Measurements from ENCODE around the gene FUZ.

DNA sequence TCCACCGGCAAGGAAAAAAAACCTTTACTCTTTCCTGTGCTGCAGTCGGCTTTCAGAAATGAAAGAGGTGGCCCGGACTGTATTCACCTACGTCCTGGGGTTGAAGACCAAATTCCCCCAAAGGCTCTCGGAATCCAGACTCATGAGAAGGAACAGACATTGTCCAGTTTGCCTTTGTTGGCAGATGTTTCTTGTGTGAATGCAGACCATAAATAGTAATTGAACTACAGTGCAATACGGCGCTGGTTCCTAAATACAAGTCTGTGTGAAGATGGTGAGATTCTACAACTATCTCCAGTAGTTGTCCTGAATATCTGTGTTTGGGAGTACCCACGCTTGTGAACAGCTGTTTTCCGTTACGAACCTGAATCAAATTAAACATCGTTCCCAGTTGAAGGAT, 26.6 kb upstream of the FUZ start:
- TF ChIP-seq, protein P1, sequence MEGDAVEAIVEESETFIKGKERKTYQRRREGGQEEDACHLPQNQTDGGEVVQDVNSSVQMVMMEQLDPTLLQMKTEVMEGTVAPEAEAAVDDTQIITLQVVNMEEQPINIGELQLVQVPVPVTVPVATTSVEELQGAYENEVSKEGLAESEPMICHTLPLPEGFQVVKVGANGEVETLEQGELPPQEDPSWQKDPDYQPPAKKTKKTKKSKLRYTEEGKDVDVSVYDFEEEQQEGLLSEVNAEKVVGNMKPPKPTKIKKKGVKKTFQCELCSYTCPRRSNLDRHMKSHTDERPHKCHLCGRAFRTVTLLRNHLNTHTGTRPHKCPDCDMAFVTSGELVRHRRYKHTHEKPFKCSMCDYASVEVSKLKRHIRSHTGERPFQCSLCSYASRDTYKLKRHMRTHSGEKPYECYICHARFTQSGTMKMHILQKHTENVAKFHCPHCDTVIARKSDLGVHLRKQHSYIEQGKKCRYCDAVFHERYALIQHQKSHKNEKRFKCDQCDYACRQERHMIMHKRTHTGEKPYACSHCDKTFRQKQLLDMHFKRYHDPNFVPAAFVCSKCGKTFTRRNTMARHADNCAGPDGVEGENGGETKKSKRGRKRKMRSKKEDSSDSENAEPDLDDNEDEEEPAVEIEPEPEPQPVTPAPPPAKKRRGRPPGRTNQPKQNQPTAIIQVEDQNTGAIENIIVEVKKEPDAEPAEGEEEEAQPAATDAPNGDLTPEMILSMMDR (conservative IDR thresholded peaks at IDR 0.05): no peak
- no peak for TF ChIP-seq ZFX (IDR thresholded peaks at IDR 0.05)

Measured in C4-2B (cell line).